ENCODE data around the gene AGBL2.
A peak's percentile ranks its signal among the peaks of the same experiment; 100 is the strongest.
"Not testable (repeated sequence)": the region's sequence is repeated elsewhere in the genome, so short reads cannot be mapped to it uniquely, and the experiment has no call there.

Gene AGBL2

GRCh38 chr11:47689480-47689879, 25.7 kb downstream of the AGBL2 start:
- DNase-seq: no peak

DNA sequence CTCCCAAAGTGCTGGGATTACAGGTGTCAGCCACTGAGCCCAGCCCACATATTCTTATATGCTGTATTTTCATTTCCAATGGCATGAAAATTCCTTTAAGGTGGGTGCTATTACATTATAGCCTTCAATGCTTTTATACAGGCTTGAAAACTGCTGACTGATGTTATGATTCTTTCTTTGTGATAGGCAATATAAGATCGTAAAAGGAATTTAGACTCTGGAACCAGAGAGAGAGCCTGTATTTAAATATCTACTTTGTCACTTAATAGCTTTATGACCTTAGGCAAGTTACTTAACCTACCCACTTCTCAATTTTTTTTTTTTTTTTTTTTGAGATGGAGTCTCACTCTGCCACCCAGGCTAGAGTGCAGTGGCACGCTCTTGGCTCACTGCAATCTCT, 26.2 kb downstream of the AGBL2 start:
- DNase-seq: no peak

DNA sequence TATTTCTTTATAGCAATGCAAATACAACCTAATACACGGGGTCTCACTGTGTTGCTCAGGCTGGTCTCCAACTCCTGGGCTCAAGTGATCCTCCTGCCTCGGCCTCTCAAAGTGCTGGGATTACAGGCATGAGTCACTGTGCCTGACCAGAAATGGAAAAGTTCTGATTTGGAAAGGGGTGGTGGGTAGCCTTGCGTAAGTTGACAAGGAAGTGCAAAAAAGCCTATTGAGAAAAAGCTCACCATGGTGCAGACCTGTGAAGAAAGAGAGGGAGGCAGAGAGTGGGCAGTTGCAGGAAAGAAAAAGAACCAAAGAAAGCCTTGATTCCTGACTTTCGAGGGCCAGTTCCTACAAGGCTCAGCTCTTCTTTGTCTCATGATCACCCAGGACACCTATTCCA, 27.1 kb downstream of the AGBL2 start:
- DNase-seq: no peak

- DNase-seq: not testable (repeated sequence)
Measured at GRCh38 chr11:47686704-47687103, 28.5 kb downstream of the AGBL2 start.

GRCh38 chr11:47686151-47686550, 29.0 kb downstream of the AGBL2 start:
- DNase-seq: no peak

DNA sequence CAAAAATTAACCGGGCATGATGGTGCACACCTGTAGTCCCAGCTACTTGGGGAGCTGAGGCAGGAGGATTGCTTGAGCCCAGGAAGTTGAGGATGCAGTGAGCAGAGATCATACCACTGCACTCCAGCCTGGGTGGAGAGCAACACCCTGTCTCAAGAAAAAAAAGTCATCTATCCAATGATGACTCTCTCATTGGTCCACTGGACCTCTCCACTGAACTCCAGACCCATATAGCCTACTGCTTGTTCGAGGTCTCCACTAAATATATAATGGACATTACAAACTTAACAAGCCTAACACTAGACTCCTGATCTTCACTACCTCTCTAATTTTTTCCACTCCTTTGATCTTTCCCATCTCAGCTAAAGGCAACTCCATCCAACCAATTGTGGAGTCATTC, 39.3 kb downstream of the AGBL2 start:
- DNase-seq: no peak

DNA sequence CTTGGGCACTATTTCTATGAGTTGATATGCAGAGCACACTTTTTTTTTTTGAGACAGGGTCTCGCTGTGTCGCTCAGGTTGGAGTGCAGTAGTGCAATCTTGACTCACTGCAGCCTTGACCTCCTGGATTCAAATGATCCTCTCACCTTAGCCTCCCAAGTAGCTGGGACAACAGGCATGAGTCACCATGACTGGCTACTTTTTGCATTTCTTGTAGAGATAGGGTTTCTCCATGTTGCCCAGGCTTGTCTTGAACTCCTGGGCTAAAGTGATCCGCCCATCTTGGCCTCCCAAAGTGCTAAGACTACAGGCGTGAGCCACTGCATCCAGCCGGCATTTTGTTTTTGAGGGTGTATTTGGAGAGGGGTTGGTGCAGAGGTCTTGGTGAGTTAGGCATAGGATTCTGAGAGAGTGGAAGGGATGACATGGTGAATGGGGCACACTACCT, 42.9 kb downstream of the AGBL2 start:
- DNase-seq: no peak

- DNase-seq: no peak
Measured at GRCh38 chr11:47669856-47670255, 45.3 kb downstream of the AGBL2 start.

DNA sequence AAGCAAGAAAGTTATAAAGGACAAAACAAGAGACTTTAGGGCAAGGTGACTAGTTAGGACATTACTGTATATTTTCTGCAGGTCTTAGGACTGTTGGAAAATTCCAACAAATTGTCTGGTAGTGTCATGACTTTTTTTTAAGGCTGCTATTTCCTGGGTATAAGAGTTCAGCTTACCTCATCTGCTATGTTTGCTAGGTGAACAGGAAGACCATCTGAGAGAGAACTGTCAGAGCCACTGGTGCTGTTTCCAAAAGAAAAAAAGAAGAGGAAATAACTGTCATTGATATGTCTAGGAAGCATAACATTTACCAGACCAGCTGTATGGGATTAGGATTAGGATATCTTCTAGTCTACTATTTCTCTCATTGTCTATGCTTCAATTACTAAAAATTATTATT, 46.5 kb downstream of the AGBL2 start:
- no peak for DNase-seq

GRCh38 chr11:47667555-47667954, 47.6 kb downstream of the AGBL2 start:
- no peak for DNase-seq

DNA sequence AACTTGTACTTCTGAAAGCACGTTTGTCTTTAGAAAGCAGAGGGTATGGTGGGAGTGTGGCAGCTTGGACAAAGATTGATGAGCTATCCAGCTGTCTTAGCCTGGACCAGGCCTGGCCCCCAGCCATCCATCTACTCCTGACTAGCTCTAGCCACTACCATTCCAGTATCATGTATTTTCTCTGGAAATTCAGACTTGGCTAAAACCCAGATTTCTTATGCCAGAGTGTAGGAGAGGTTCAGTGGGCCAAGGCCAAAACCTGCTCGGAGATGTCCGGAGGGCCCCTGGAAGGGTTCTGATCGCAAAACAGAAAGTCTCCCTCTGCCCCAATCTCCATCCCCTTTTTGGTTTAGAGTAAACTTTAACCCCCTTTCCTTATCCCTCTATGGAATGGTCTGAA, 48.0 kb downstream of the AGBL2 start:
- no peak for DNase-seq

DNA sequence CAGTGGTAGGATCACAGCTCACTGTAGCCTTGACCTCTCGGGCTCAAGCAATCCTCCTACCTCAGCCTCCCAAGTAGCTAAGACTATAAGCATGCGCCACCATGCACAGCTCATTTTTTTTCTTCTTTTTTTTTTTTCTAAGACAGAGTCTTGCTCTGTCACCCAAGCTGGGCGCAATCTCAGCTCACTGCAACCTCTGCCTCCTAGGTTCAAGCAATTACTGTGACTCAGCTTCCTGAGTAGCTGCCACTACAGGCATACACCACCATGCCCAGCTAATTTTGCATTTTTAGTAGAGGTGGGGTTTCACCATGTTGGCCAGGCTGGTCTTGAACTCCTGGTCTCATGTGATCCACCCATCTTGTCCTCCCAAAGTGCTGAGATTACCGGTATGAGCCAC, 50.2 kb downstream of the AGBL2 start:
- DNase-seq: not testable (repeated sequence)

DNA sequence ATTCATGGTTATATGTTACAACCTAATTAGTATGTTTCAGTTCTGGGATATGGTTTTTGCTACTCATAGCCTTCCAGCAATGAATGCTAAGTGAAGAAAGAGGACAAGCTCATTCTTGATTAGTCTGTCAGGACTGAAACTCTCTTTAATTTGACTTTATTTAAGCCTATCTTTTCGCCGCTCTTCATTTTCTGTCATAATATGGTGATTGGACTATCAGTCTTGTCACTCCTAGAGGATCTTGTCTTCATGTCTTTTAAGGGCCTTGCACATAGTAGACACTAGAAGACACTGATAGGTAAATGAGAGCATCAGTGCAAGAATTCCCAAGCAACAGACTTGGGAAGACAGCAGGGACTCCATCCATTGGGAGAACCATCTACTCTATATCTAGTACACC, 53.9 kb downstream of the AGBL2 start:
- no peak for DNase-seq

GRCh38 chr11:47659276-47659675, 55.9 kb downstream of the AGBL2 start:
- DNase-seq: no peak

GRCh38 chr11:47656260-47656885, 58.8 kb downstream of the AGBL2 start:
- DNase-seq: no peak

- DNase-seq: no peak
Measured at GRCh38 chr11:47651818-47652469, 63.2 kb downstream of the AGBL2 start.

DNA sequence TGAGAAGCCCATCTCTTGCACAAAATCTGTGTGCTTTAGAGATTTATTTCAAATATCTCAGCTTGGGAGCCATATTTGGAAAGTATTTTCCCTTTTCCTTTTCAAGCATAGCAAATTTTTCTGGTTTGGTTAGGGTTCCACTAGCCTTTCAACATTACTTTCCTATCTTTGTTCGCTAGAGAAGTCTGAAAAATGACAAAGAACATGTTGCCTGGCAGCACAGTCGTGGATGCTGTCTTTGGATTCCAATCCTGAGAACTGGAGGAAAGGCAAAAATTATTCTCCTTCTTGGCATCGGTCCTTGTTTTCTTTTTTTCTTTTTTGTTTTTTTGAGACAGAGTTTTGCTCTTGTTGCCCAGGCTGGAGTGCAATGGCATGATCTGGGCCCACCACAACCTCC, 65.9 kb downstream of the AGBL2 start:
- DNase-seq: no peak

- no peak for DNase-seq
Measured at GRCh38 chr11:47646019-47646418, 69.2 kb downstream of the AGBL2 start.

DNA sequence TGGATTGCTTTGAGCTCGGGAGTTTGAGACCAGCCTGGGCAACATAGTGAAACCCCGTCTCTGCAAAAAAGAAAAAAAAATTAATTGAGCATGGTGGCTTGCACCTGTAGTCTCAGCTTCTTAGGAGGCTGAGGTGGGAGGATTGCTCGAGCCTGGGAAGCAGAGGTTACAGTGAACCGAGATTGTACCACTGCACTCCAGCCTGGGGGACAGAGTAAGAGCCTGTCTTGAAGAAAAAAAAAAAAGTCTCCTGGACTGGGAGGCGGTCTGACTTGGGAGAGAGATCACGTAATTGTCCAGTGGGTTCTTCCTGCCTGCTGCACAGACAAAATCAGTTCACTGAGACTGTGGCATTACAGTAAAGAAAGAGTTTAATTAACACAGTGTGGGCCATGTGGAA, 69.7 kb downstream of the AGBL2 start:
- no peak for DNase-seq

- peak; percentile 95 for DNase-seq
Measured at GRCh38 chr11:47642099-47642855, 72.9 kb downstream of the AGBL2 start, which contains the start of gene MTCH2. MTCH2 (minus strand) TSS chr11:47642559; CDS start chr11:47642465, 94 bp downstream.

DNA sequence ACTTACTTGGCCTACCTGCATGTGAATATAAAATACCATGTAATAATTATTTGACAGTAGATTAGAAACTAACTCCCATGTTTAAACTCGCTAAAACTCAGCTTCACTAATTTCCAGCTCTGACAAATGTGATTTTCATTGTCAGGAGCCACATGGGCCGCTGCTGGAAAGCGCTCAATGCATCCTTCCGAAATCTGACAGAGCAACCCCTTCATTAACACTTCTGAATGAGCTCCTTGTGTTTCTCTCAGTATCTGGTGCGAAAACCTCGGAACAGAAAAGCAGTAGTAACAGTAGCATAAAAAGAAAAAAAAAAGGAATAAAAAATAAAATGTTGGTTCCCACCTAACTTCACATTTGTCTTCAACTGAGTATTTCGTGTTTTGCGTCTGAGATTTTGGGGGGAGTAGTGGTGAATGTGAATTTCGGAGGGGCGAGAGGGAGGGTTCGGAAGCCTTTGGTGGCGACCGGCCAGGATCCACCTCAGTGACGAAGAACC, 73.5 kb downstream of the AGBL2 start:
- DNase-seq: no peak

- DNase-seq: not testable (repeated sequence)
Measured at GRCh38 chr11:47640506-47640905, 74.7 kb downstream of the AGBL2 start.

DNA sequence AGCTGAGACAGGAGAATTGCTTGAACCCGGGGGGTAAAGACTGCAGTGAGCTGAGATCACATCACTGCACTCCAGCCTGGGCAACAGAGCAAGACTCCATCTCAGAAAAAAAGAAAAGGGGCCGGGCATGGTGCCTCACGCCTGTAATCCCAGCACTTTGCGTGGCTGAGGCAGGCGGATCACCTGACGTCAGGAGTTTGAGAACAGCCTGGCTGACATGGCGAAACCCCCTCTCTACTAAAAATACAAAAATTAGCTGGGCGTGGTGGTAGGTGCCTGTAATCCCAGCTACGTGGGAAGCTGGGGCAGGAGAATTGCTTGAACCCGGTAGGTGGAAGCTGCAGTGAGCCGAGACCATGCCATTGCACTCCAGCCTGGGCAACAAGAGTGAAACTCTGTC, 78.8 kb downstream of the AGBL2 start:
- not testable (repeated sequence) for DNase-seq

DNA sequence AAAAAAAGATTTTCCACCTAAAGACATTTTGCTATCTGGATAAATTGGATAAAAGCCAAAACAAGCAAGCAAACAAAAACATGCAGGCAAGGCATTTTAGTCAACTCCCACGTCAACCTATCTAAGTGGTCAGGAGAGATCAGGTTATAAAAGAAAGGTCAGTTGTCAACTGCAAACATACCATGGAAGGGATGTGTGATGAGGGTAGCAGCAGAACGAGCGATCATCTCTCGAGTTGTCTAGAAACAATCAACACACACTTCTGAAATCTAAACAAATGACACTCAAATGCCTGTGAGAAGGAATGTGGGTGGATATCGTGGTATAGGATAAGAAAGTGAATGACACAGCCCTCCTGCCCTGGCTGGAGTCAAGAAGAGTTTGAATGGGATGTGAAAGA, 83.7 kb downstream of the AGBL2 start:
- DNase-seq: no peak

All from CD4-positive, alpha-beta T cell treated with Interleukin-4 for 4 hours (primary cell).